Spleen (tissue), 11 donors: ENCODE measurements around the gene NTSR1. TPM values are rescaled to one million over a fixed set of nuclear protein-coding genes. Genes with fewer than 3 reads are reported as not detected.

Source experiments
- DNase-seq: peaks from one replicate; pipeline ENCODE4 v3.0.0-alpha.2; 2020
- H3K27ac ChIP-seq, 8 donors: fragments of 200-600 bp; sonication (generic) in 7 of 8; 1 replicate in 4 of 8; 2 replicates in 4 of 8; pipeline versions ENCODE4 v1.5.0 to v1.8.0; 2016 to 2021; ENCODE audit warnings: inconsistent platforms in 4 of 8, mild to moderate bottlenecking in 4 of 8, moderate library complexity in 1 of 8
- H3K27me3 ChIP-seq, 7 donors: fragments of 200-600 bp; sonication (generic) in 6 of 7; replicated peaks in 1 of 7; 1 replicate in 4 of 7; 2 replicates in 3 of 7; pipeline versions ENCODE4 v1.5.0 to v1.8.0; 2016 to 2021; ENCODE audit warnings: inconsistent platforms in 3 of 7, mild to moderate bottlenecking in 1 of 7
- H3K36me3 ChIP-seq, 6 donors: fragments of 200-600 bp; sonication (generic) in 5 of 6; 1 replicate in 4 of 6; 2 replicates in 2 of 6; pipeline versions ENCODE4 v1.5.0 to v1.8.0; 2016 to 2021; ENCODE audit warnings: inconsistent platforms in 2 of 6
- H3K4me1 ChIP-seq, 6 donors: fragments of 200-600 bp; sonication (generic) in 5 of 6; 1 replicate in 3 of 6; 2 replicates in 3 of 6; pipeline versions ENCODE4 v1.5.0 to v1.8.0; 2016 to 2021; ENCODE audit warnings: inconsistent platforms in 3 of 6
- H3K4me3 ChIP-seq, 8 donors: fragments of 200-600 bp; sonication (generic) in 7 of 8; 1 replicate in 4 of 8; 2 replicates in 4 of 8; pipeline versions ENCODE4 v1.5.0 to v1.8.0; 2016 to 2021; ENCODE audit warnings: inconsistent platforms in 4 of 8, mild to moderate bottlenecking in 4 of 8, moderate library complexity in 2 of 8
- H3K9me3 ChIP-seq, 8 donors: fragments of 200-600 bp; sonication (generic) in 7 of 8; 1 replicate in 4 of 8; 2 replicates in 4 of 8; pipeline versions ENCODE4 v1.5.0 to v1.8.0; 2016 to 2021; ENCODE audit warnings: inconsistent platforms in 4 of 8
- POLR2A ChIP-seq, 3 donors: fragments of 450-650 bp; IDR thresholded peaks; one replicate each; pipeline ENCODE4 v1.5.1; 2017; ENCODE audit warnings: antibody characterized with exemption in 3 of 3, mild to moderate bottlenecking in 1 of 3
- POLR2AphosphoS5 ChIP-seq, 3 donors: sonication (generic); formaldehyde crosslinking; IDR thresholded peaks; one replicate each; pipeline ENCODE4 v1.5.1; 2017; ENCODE audit warnings: antibody characterized with exemption in 3 of 3
- WGBS, 5 donors: extraction: QIAGEN DNeasy Blood & Tissue Kit in 3 of 5; methylation state at CpG; one replicate each; pipeline versions ENCODE4 v1.1.5 to v1.1.7; 2013 to 2018; 5-methylcytosine and 5-hydroxymethylcytosine counted together
- intact Hi-C: fragments of 100-400 bp; cut with DNase I; formaldehyde crosslinking; loops from one replicate; pipeline ENCODE4 v1.15.0; 2023; ENCODE audit warnings: low total_unique reads
- polyA plus RNA-seq, 3 donors: library from polyadenylated mRNA; stranded (reverse); fragments of 200-250 nt; gene quantifications; one replicate each; pipeline ENCODE4 v1.2.1, GENCODE V29; 2013
- total RNA-seq, 7 donors: library from RNA; depleted of rRNA in 3 of 7; stranded (reverse); fragments of >200 nt in 3 of 7; fragmentation: NEBNext Ultra II Directional in 4 of 7; extraction: Animal tissue kit (Norgen Biotek cat#: 25700) in 4 of 7; gene quantifications; one replicate each; pipeline versions ENCODE4 v1.1.0 to v1.2.1, GENCODE V29; 2016 to 2021
- TF ChIP-seq, protein P1 (sequence below), 11 experiments: fragments of 200-600 bp in 7 of 11; fragments of 450-650 bp in 4 of 11; sonication (generic) in 4 of 11; IDR thresholded peaks in 8 of 11; conservative IDR thresholded peaks in 3 of 11; 1 replicate in 7 of 11; 2 replicates in 4 of 11; pipeline versions ENCODE4 v1.4.0 to v1.8.0; 2016 to 2021; ENCODE audit warnings: antibody characterized with exemption in 11 of 11, inconsistent platforms in 4 of 11, mild to moderate bottlenecking in 1 of 11
- donor health status: healthy with polysubstance abuse.
- donor health status: DM: no; HTN: no; CAD: no; lungs with moderate emphysema.
- donor health status: DM: no; HTN: no; CAD: no.
- donor health status: Bipolar disorder and iron deficiency.
- donor health status: healthy.
- donor health status: DM: no; HTN: no; CAD: no.
- donor health status: DM: yes; HTN: yes; CAD: no.

NTSR1 gene
- total and polyA plus RNA-seq, 10 donors: 0.14 to 5.7 (median 0.71) TPM

DNA sequence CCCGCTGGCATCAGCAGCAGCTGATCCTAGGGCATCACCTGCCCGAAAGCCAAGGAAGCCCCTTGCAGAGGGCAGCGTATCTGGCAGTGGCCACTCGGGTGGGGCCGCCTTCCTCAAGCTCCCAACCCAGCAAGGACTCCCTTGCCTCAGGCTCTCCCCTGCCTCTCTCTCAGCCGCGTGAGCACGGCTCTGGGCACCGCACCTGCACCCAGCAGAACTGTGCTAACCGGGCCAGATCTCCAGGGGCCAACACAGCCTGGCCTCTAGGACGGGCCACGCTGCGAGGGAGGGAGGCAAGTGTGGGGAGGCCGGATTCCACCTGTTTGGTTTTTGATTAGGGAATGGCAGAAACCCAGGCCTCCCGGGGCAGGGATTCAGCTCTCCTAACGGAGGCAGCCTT lies 75.9 kb downstream of the NTSR1 start:
- Histone ChIP-seq H3K4me3 (no peak overlapping the region), H3K36me3 (no peaks in the 10 kb centered on the region), H3K27me3 (no peaks in the 10 kb centered on the region), H3K9me3 (no peaks in the 10 kb centered on the region), H3K27ac (no peak overlapping the region), H3K4me1 (peaks cover 0 to 12% (median 6%) of the 10 kb centered on the region in 6 donors)
- TF ChIP-seq, protein P1, sequence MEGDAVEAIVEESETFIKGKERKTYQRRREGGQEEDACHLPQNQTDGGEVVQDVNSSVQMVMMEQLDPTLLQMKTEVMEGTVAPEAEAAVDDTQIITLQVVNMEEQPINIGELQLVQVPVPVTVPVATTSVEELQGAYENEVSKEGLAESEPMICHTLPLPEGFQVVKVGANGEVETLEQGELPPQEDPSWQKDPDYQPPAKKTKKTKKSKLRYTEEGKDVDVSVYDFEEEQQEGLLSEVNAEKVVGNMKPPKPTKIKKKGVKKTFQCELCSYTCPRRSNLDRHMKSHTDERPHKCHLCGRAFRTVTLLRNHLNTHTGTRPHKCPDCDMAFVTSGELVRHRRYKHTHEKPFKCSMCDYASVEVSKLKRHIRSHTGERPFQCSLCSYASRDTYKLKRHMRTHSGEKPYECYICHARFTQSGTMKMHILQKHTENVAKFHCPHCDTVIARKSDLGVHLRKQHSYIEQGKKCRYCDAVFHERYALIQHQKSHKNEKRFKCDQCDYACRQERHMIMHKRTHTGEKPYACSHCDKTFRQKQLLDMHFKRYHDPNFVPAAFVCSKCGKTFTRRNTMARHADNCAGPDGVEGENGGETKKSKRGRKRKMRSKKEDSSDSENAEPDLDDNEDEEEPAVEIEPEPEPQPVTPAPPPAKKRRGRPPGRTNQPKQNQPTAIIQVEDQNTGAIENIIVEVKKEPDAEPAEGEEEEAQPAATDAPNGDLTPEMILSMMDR (IDR thresholded peaks at IDR 0.05 in 8 of 11, conservative IDR thresholded peaks at IDR 0.05 in 3 of 11): no peak
- TF ChIP-seq POLR2A (IDR thresholded peaks at IDR 0.05): no peak
- no peak for TF ChIP-seq POLR2AphosphoS5 (IDR thresholded peaks at IDR 0.05)
- DNase-seq: no peak
- 89 to 95% (median 93%) methylated on average over 16 of the region's 16 CpGs for WGBS, 5 donors
- intact Hi-C loops: no loop called here

DNA sequence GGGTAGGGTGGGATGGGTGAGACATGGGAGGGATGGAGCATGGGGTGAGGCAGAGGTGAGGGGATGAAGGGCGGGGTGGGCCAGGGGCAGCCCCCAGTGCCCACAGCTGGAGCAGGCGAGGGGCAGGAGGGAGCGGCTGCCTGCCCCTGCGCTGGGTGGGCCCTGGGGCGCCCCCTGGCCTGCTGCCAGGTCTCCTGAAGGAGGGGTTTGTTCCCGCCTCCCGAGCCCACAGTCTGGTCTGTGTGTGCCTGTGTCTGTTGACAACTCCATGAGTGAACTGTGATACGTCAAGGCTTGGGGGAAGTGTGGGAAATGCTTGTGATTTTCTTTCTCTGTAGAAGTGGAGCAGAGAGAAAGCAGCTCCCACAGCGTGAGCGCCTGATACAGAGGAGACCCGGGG lies 76.8 kb downstream of the NTSR1 start:
- 77 to 86% (median 83%) methylated on average over 11 of the region's 11 CpGs for WGBS, 5 donors
- H3K36me3 ChIP-seq: no peaks in the 10 kb centered on the region
- H3K9me3 ChIP-seq: no peaks in the 10 kb centered on the region
- no peaks in the 10 kb centered on the region for H3K27me3 ChIP-seq
- TF ChIP-seq POLR2AphosphoS5 (IDR thresholded peaks at IDR 0.05) (no peak), POLR2A (IDR thresholded peaks at IDR 0.05) (no peak)
- TF ChIP-seq, protein P1 (IDR thresholded peaks at IDR 0.05 in 8 of 11, conservative IDR thresholded peaks at IDR 0.05 in 3 of 11): no peak
- intact Hi-C loops: no loop called here
- H3K4me3 ChIP-seq: no peak overlapping the region
- DNase-seq: no peak
- H3K27ac ChIP-seq: no peak overlapping the region
- peaks cover 0 to 12% (median 6%) of the 10 kb centered on the region in 6 donors for H3K4me1 ChIP-seq

DNA sequence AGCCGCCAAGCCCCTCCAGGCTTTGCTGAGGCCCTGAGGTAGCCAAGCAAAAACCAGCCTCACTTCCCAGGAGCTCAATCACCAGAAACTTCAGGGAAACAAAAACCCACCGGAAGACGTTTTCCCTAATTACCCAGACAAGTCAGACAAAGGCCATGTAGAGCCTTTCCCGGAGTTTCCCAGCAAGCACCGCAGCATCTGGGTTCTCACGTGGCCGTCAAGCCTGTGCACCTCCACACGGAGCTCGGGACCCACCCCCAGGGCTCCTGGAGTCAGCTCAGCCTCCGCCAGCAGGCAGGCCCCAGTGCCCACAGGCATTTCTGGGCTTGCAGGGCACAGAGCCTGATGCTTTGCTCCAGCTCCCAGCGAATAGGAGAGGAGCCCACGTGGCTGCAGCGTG lies 77.5 kb downstream of the NTSR1 start:
- Histone ChIP-seq H3K4me3 (no peak overlapping the region), H3K27me3 (no peaks in the 10 kb centered on the region), H3K36me3 (no peaks in the 10 kb centered on the region), H3K27ac (no peak overlapping the region), H3K9me3 (no peaks in the 10 kb centered on the region), H3K4me1 (peaks cover 0 to 13% (median 7%) of the 10 kb centered on the region in 6 donors)
- intact Hi-C loops: no loop called here
- 67 to 90% (median 83%) methylated on average over 9 to 13 of the region's 13 CpGs for WGBS, 5 donors
- no peak for DNase-seq
- TF ChIP-seq, protein P1 (IDR thresholded peaks at IDR 0.05 in 8 of 11, conservative IDR thresholded peaks at IDR 0.05 in 3 of 11): no peak
- TF ChIP-seq POLR2AphosphoS5 (IDR thresholded peaks at IDR 0.05) (no peak), POLR2A (IDR thresholded peaks at IDR 0.05) (no peak)

DNA sequence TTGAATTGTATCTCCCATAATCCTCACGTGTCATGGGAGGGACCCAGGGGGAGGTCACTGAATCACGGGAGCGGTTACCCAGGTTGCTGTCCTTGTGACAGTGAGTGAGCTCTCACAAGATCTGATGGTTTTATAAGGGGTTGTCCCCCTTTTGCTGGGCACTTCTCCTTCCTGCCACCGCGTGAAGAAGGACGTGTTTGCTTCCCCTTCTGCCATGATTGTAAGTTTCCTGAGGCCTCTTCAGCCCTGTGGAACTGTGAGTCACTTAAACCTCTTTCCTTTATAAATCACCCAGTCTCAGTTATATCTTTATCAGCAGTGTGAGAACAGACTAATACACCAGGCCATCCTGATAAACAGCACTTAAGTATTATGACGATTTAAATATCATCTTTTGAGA lies 78.7 kb downstream of the NTSR1 start:
- Histone ChIP-seq H3K36me3 (no peaks in the 10 kb centered on the region), H3K9me3 (no peaks in the 10 kb centered on the region), H3K27me3 (no peaks in the 10 kb centered on the region), H3K27ac (peak overlapping the region in 2 of 8 donors; percentile 48), H3K4me3 (no peak overlapping the region), H3K4me1 (peaks cover 0 to 24% (median 14%) of the 10 kb centered on the region in 6 donors)
- intact Hi-C loops: no loop called here
- WGBS, 5 donors: 43 to 58% (median 45%) methylated on average over 7 of the region's 7 CpGs
- TF ChIP-seq POLR2A (IDR thresholded peaks at IDR 0.05) (no peak), POLR2AphosphoS5 (IDR thresholded peaks at IDR 0.05) (peak in 1 of 3 donors; percentile 10)
- DNase-seq: no peak

DNA sequence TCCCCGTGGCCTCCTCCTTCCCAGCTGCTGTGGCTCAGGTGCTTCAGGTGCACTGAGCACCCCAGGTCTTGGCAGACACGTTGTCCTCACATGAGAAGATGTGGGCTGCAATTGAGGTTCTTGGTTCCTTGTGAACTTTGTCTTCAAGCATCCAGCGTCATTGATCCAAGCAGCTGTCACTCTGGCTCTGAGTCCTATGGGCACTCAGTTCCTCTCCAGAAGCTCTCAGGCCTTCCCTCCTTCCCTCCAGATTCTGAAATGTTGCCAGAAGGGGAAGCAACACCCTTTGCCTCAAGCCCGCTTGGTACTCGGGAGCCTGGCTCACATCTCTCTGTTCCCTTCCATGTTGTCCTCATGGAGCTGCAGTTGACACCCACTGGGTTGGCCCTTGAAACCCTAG lies 79.2 kb downstream of the NTSR1 start:
- WGBS, 5 donors: 65 to 82% (median 79%) methylated on average over 5 of the region's 5 CpGs
- H3K9me3 ChIP-seq: no peaks in the 10 kb centered on the region
- no peaks in the 10 kb centered on the region for H3K36me3 ChIP-seq
- DNase-seq: no peak
- intact Hi-C loops: no loop called here
- peaks cover 0 to 26% (median 12%) of the 10 kb centered on the region in 6 donors for H3K4me1 ChIP-seq
- H3K27ac ChIP-seq: peak overlapping the region in 2 of 8 donors; percentile 48
- no peak overlapping the region for H3K4me3 ChIP-seq
- TF ChIP-seq POLR2AphosphoS5 (IDR thresholded peaks at IDR 0.05) (no peak), POLR2A (IDR thresholded peaks at IDR 0.05) (no peak)
- TF ChIP-seq, protein P1 (IDR thresholded peaks at IDR 0.05 in 8 of 11, conservative IDR thresholded peaks at IDR 0.05 in 3 of 11): no peak
- H3K27me3 ChIP-seq: no peaks in the 10 kb centered on the region
